Calu3 (cell line): ENCODE measurements around the gene ZNF394. TPM values are rescaled to one million over a fixed set of nuclear protein-coding genes. Genes with fewer than 3 reads are reported as not detected.
A peak's percentile ranks its signal among the peaks of the same experiment; 100 is the strongest.
"Not testable (repeated sequence)": the region's sequence is repeated elsewhere in the genome, so short reads cannot be mapped to it uniquely, and the experiment has no call there.

Experiments used
- Bru-seq: library from RNA; stranded (reverse); fragments of 400-500 nt; gene quantifications from one replicate; lab custom pipeline; 2021; lab: Mats Ljungman, UMichigan
- BruChase-seq, 2 experiments: library from RNA; stranded (reverse); fragments of 400-500 nt; gene quantifications; one replicate each; lab custom pipeline; 2021; lab: Mats Ljungman, UMichigan
- BruUV-seq: library from RNA; stranded (reverse); fragments of 400-500 nt; replicated peaks from 2 replicates; lab custom pipeline; 2021; lab: Mats Ljungman, UMichigan
- CTCF ChIA-PET: fragments of 300-600 bp; sonication (Branson Sonifier 250); formaldehyde crosslinking; loops from one replicate; lab custom pipeline; 2022; ENCODE audit warnings: antibody characterized with exemption; lab: Charles Lee
- DNase-seq: peaks from one replicate; pipeline ENCODE4 v3.0.0; 2022
- H3K27ac Mint-ChIP-seq: one replicate; pipeline ENCODE4 v1.8.0; 2022; ENCODE audit warnings: mixed read lengths; ENCODE audit not compliant: unreplicated experiment
- H3K27me3 Mint-ChIP-seq: one replicate; pipeline ENCODE4 v1.8.0; 2022; ENCODE audit warnings: mixed read lengths; ENCODE audit not compliant: unreplicated experiment
- H3K36me3 Mint-ChIP-seq: one replicate; pipeline ENCODE4 v1.8.0; 2022; ENCODE audit warnings: mild to moderate bottlenecking, moderate library complexity, mixed read lengths; ENCODE audit not compliant: insufficient read depth, unreplicated experiment
- H3K4me1 Mint-ChIP-seq: one replicate; pipeline ENCODE4 v1.8.0; 2022; ENCODE audit warnings: mild to moderate bottlenecking, low read depth, mixed read lengths; ENCODE audit not compliant: unreplicated experiment
- H3K4me3 Mint-ChIP-seq: one replicate; pipeline ENCODE4 v1.8.0; 2022; ENCODE audit warnings: mild to moderate bottlenecking, low read depth, moderate library complexity, mixed read lengths; ENCODE audit not compliant: unreplicated experiment
- H3K9me3 Mint-ChIP-seq: one replicate; pipeline ENCODE4 v1.8.0; 2022; ENCODE audit warnings: low read depth, mixed read lengths; ENCODE audit not compliant: unreplicated experiment
- CTCF ChIP-seq: fragments of 200-600 bp; IDR thresholded peaks from one replicate; pipeline ENCODE4 v1.8.0; 2022; ENCODE audit warnings: antibody characterized with exemption; ENCODE audit not compliant: unreplicated experiment
- intact Hi-C: fragments of 100-400 bp; cut with micrococcal nuclease; formaldehyde crosslinking; loops from one replicate; pipeline ENCODE4 v1.10.0; 2022; ENCODE audit not compliant: unreplicated experiment
- long read RNA-seq: library from polyadenylated mRNA; stranded (forward); transcript quantifications from one replicate; pipeline ENCODE4 v2.0.0, GENCODE V29; 2022
- total RNA-seq: library from RNA; stranded (reverse); gene quantifications from 2 replicates; pipeline ENCODE4 v1.2.3, GENCODE V29; 2022

The ZNF394 gene
- total RNA-seq (17.3 and 19.2 TPM in 2 replicates), Bru-seq, nascent RNA (percentile 78 among the genes with signal in this experiment), BruChase-seq, experiment 1, labeled RNA remaining after a 6-hour chase (percentile 77 among the genes with signal in this experiment), BruChase-seq, experiment 2, labeled RNA remaining after a 2-hour chase (percentile 80 among the genes with signal in this experiment)
- long read RNA-seq, transcript ZNF394-201 (3 exons, 2,179 nt) = major isoform, 11 of 22 reads
- long read RNA-seq, partial matches to known transcripts = 0 of 22 reads
- long read RNA-seq, other reads (novel, unspliced or antisense) = 6 of 22 reads

GRCh38 chr7:99499721-99500636, at the start of gene ZNF394:
ZNF394 (minus strand) TSS chr7:99500281; CDS start chr7:99500093, 188 bp downstream.
- Mint-ChIP-seq H3K36me3 (peaks cover 50% of the 10 kb centered on the region), H3K9me3 (no peaks in the 10 kb centered on the region), H3K27ac (peak within 1 kb of the TSS; percentile 96), H3K4me1 (peaks cover 9% of the 10 kb centered on the region), H3K4me3 (peak within 1 kb of the TSS; percentile 88), H3K27me3 (no peaks in the 10 kb centered on the region)
- BruUV-seq = TSS peak; percentile 84
- CTCF ChIA-PET = interaction anchor here (0.6 to 0.8 kb wide), 3 partner anchors 29 to 888 kb away, joined by 3 to 4 read pairs (median 4); no protein-coding TSS in a partner anchor
- TF ChIP-seq CTCF = no peak
- DNase-seq = peak; percentile 86
- intact Hi-C loops = loop anchor here (10.0 kb wide), 1 partner anchor 115 kb away; the partner anchor contains the start of gene ZSCAN25

- H3K9me3 Mint-ChIP-seq, intact Hi-C loops, H3K4me3 Mint-ChIP-seq, H3K4me1 Mint-ChIP-seq, H3K27ac Mint-ChIP-seq, BruUV-seq, H3K27me3 Mint-ChIP-seq, CTCF ChIA-PET, DNase-seq: not testable (repeated sequence)
- peaks cover 19% of the 10 kb centered on the region for H3K36me3 Mint-ChIP-seq
Observed at GRCh38 chr7:99549545-99549944, 49.5 kb upstream of the ZNF394 start.

- H3K27me3 Mint-ChIP-seq, intact Hi-C loops, H3K4me1 Mint-ChIP-seq, H3K9me3 Mint-ChIP-seq, CTCF ChIA-PET, DNase-seq, H3K27ac Mint-ChIP-seq, BruUV-seq, H3K4me3 Mint-ChIP-seq: not testable (repeated sequence)
- peaks cover 15% of the 10 kb centered on the region for H3K36me3 Mint-ChIP-seq
Observed at GRCh38 chr7:99545308-99545707, 45.2 kb upstream of the ZNF394 start.

- H3K9me3 Mint-ChIP-seq = peaks cover 5% of the 10 kb centered on the region
- H3K27ac Mint-ChIP-seq = no peak overlapping the region
- TF ChIP-seq CTCF = no peak
- CTCF ChIA-PET = no interaction called here
- intact Hi-C loops = no loop called here
- BruUV-seq = no TSS peak
- no peaks in the 10 kb centered on the region for H3K4me1 Mint-ChIP-seq
- H3K27me3 Mint-ChIP-seq = no peaks in the 10 kb centered on the region
- peaks cover 15% of the 10 kb centered on the region for H3K36me3 Mint-ChIP-seq
- DNase-seq = no peak
- H3K4me3 Mint-ChIP-seq = no peak overlapping the region
Observed at GRCh38 chr7:99543916-99544315, 43.8 kb upstream of the ZNF394 start.

GRCh38 chr7:99543081-99543671, 43.1 kb upstream of the ZNF394 start:
- intact Hi-C loops = no loop called here
- Mint-ChIP-seq H3K4me1 (no peaks in the 10 kb centered on the region), H3K27ac (no peak overlapping the region), H3K36me3 (peaks cover 13% of the 10 kb centered on the region), H3K9me3 (peaks cover 3% of the 10 kb centered on the region), H3K27me3 (no peaks in the 10 kb centered on the region), H3K4me3 (no peak overlapping the region)
- CTCF ChIA-PET = no interaction called here
- TF ChIP-seq CTCF = no peak
- no peak for DNase-seq
- no TSS peak for BruUV-seq
